Measurements from ENCODE around the gene KRT35.
"Not testable (repeated sequence)": the region's sequence is repeated elsewhere in the genome, so short reads cannot be mapped to it uniquely, and the experiment has no call there.

KRT35 gene

GRCh38 chr17:41451154-41451728, 29.7 kb downstream of the KRT35 start:
- no peak for DNase-seq

DNA sequence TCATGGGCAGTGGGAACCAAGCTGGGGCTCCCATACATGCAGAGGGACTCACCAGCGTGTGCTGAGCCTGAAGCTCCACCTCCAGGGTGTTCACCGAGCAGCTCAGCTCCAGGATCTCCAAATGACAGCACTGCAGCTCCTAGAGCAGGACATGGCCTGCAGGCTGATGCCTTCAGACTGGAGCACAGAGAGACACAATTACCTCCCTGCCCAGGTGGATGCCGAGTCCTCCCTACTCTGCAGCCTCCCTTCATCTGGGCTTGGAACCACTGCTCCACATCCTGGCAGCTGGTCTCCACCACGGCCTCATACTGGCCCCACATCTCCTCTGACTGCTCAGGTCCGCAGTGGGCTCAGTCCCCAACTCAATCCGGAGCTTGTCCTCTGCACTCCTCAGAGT, 31.9 kb downstream of the KRT35 start:
- DNase-seq: no peak

- no peak for DNase-seq
Measured at GRCh38 chr17:41448506-41448905, 32.4 kb downstream of the KRT35 start.

DNA sequence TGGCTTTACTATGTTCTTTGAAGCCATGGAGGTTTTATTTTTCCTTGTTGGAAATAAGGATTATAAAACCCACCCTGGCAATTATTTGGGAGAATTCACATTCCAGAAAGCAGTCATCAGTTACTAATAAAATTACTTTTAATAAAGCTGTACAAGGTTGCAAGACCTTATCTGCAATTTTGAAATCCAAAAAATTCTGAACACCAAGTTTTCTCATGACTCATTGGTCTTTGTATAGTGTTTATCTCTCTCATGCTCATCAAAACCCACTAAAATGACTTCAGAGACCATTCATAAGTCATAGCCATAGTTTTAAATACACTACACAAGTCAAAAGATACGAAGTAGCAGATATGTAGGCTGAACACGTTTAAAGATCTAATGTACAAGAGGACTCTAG, 34.1 kb downstream of the KRT35 start:
- no peak for DNase-seq

- no peak for DNase-seq
Measured at GRCh38 chr17:41444640-41445039, 36.3 kb downstream of the KRT35 start.

- no peak for DNase-seq
Measured at GRCh38 chr17:41444186-41444585, 36.8 kb downstream of the KRT35 start.

DNA sequence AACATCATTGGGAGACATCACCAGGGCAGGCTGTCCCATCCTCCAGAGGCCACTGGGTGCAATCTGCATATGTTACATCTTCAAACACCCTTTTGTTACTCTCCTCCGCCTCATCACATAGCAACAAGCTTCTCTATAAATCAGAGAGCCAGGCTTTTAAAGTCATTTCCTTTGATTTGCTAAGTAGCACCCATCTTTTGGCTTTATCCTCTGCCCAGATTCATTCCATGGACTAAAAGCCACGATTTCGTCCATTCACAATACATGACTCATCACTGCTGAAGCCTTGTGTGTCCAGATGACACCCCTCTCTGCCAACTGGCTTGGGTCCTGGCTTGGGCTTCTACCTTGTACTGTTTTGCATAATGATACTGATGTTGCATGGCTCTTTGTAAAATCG, 38.2 kb downstream of the KRT35 start:
- DNase-seq: no peak

- no peak for DNase-seq
Measured at GRCh38 chr17:41440531-41441033, 40.4 kb downstream of the KRT35 start, which contains the start of gene KRT38. KRT38 (minus strand) TSS chr17:41440983; CDS start chr17:41440921, 62 bp downstream.

DNA sequence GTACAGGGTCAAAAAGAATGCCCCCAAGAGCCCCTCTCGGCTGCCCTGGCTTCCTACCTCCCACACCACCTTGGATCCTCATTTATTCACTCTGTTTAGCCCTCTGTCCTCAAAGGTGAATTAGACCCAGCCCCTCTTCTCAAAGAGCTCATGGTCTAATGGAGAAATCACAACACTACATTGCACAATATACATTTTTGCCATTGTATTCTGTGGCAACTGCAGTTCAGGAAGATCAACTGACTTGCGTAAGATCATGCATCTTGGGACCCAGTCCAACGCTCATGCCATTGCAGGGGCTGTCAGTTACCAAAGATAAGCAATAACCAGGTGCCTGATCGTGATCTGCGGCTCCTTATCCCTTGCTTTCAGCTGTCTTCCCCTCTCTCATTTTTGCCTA, 41.6 kb downstream of the KRT35 start:
- DNase-seq: no peak

DNA sequence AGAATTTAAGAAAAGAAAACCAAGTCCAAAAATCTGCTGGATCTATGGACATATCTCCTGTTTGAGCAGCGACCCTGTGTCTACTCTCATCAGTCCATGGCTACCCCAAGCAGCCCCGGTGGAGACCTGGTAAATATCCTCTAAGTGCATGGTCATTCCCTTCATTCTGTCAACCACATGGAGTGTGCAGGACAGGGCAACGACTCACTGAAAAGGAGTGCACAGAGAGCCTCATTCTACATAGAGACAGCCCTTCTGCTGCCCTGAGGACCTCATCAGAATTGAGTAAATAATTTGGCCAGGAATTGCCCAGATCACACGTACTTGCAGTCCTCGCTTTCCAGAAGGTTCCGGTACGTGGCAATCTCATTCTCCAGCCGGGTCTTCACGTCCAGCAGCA, 43.2 kb downstream of the KRT35 start:
- no peak for DNase-seq

- DNase-seq: no peak
Measured at GRCh38 chr17:41437254-41437653, 43.7 kb downstream of the KRT35 start.

- no peak for DNase-seq
Measured at GRCh38 chr17:41434415-41434814, 46.5 kb downstream of the KRT35 start.

GRCh38 chr17:41434005-41434404, 46.9 kb downstream of the KRT35 start:
- no peak for DNase-seq

DNA sequence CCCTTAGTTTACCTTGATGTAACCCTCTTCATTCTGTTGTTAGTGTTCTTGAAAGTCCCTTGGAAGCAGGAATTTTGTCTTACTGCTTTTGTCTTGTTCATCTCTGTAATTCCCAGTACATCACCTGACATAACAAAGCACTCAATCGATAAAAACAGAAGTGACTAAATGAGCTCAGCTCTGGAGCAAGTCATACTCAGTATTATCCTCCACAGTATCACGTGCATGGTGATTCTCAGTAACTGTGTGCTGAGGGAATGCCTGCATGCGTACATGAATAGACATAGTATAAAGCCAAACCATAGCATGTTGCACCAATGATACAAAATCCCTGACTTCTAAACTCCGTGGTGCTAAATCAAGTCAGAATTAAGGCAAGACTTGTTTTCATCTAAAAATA, 47.4 kb downstream of the KRT35 start:
- no peak for DNase-seq

DNA sequence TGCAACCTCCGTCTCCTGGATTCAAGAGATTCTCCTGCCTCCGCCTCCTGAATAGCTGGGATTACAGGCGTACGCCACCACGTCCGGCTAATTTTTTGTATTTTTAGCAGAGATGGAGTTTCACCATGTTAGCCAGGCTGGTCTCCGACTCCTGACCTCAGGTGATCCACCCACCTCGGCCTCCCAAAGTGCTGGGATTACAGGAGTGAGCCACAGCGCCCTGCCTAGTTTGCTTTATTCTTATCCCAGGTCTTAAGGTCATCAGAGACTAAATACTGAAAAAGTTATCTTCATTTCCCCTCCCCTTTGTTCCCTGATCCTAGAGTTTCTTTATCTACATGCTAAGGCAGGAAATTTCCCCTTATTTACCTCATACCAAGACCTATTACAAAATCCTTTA, 50.6 kb downstream of the KRT35 start:
- not testable (repeated sequence) for DNase-seq

GRCh38 chr17:41429667-41430066, 51.3 kb downstream of the KRT35 start:
- no peak for DNase-seq

GRCh38 chr17:41428591-41429291, 52.2 kb downstream of the KRT35 start:
- DNase-seq: no peak
